GM18502 (cell line): ENCODE measurements around the gene USF2.
"Not testable (repeated sequence)": the region's sequence is repeated elsewhere in the genome, so short reads cannot be mapped to it uniquely, and the experiment has no call there.

ENCODE experiments used
- ATAC-seq: cut with Tn5 transposase; IDR thresholded peaks from one replicate; pipeline ENCODE4 v1.9.1; 2021; ENCODE audit warnings: mild to moderate bottlenecking; ENCODE audit not compliant: unreplicated experiment, poor library complexity

The USF2 gene

GRCh38 chr19:35268536-35269437 lies at the start of gene USF2:
Gene USF2 (plus strand): TSS chr19:35268962. CDS start chr19:35269102, 140 bp downstream.
- peak; percentile 35 for ATAC-seq

- ATAC-seq: no peak
Measured at GRCh38 chr19:35219008-35219407, 49.8 kb upstream of the USF2 start.

GRCh38 chr19:35220315-35220921 lies 48.3 kb upstream of the USF2 start:
- ATAC-seq: no peak

GRCh38 chr19:35220973-35221590 lies 47.7 kb upstream of the USF2 start:
- ATAC-seq: not testable (repeated sequence)

- ATAC-seq: no peak
Measured at GRCh38 chr19:35222373-35223015, 46.3 kb upstream of the USF2 start.

- no peak for ATAC-seq
Measured at GRCh38 chr19:35223084-35223790, 45.5 kb upstream of the USF2 start.

- ATAC-seq: no peak
Measured at GRCh38 chr19:35223862-35224505, 44.8 kb upstream of the USF2 start.

GRCh38 chr19:35224681-35225571 lies 43.8 kb upstream of the USF2 start:
- no peak for ATAC-seq

GRCh38 chr19:35225951-35226350 lies 42.8 kb upstream of the USF2 start:
- no peak for ATAC-seq

- no peak for ATAC-seq
Measured at GRCh38 chr19:35226748-35227147, 42.0 kb upstream of the USF2 start.

GRCh38 chr19:35228177-35228930 lies 40.4 kb upstream of the USF2 start, which contains the start of gene FAM187B:
Gene FAM187B (minus strand): TSS chr19:35228739. CDS start chr19:35228680, 59 bp downstream.
- no peak for ATAC-seq

- no peak for ATAC-seq
Measured at GRCh38 chr19:35229601-35230000, 39.2 kb upstream of the USF2 start.

GRCh38 chr19:35231956-35232645 lies 36.7 kb upstream of the USF2 start:
- ATAC-seq: no peak

- no peak for ATAC-seq
Measured at GRCh38 chr19:35232912-35233311, 35.9 kb upstream of the USF2 start.

GRCh38 chr19:35236638-35237400 lies 31.9 kb upstream of the USF2 start:
- no peak for ATAC-seq

GRCh38 chr19:35239597-35239996 lies 29.2 kb upstream of the USF2 start:
- ATAC-seq: not testable (repeated sequence)

GRCh38 chr19:35240327-35240726 lies 28.4 kb upstream of the USF2 start:
- ATAC-seq: no peak
